ENCODE data around the gene UNC50.

UNC50 gene

GRCh38 chr2:98663511-98664090, 55.2 kb downstream of the UNC50 start:
- no peak for DNase-seq (ENCODE audit: low read depth in 3 of 3, low spot score in 1 of 3)

GRCh38 chr2:98664323-98664722, 55.9 kb downstream of the UNC50 start:
- DNase-seq (ENCODE audit: low read depth in 3 of 3, low spot score in 1 of 3), result no peak

- no peak for DNase-seq (ENCODE audit: low read depth in 3 of 3, low spot score in 1 of 3)
Observed at GRCh38 chr2:98665677-98666076, 57.3 kb downstream of the UNC50 start.

All from stimulated activated CD4-positive, alpha-beta T cell treated with anti-CD3 and anti-CD28 coated beads, TNF-alpha, amount 100 ng/mL, for 1 hour (primary cell).